ENCODE results near the gene PLPP4.

The PLPP4 gene

GRCh38 chr10:120580918-120581895, 124.2 kb downstream of the PLPP4 start:
- no peak for DNase-seq

GRCh38 chr10:120582753-120583152, 125.7 kb downstream of the PLPP4 start:
- no peak for DNase-seq

- DNase-seq, result no peak
Observed at GRCh38 chr10:120583424-120584108, 126.5 kb downstream of the PLPP4 start.

- no peak for DNase-seq
Observed at GRCh38 chr10:120584786-120585185, 127.8 kb downstream of the PLPP4 start.

- DNase-seq, result no peak
Observed at GRCh38 chr10:120586471-120586872, 129.4 kb downstream of the PLPP4 start.

- no peak for DNase-seq
Observed at GRCh38 chr10:120587061-120587460, 130.0 kb downstream of the PLPP4 start.

- DNase-seq, result no peak
Observed at GRCh38 chr10:120588311-120588710, 131.3 kb downstream of the PLPP4 start.

- DNase-seq, result no peak
Observed at GRCh38 chr10:120593693-120594092, 136.7 kb downstream of the PLPP4 start.

- DNase-seq, result no peak
Observed at GRCh38 chr10:120597902-120598301, 140.9 kb downstream of the PLPP4 start.

GRCh38 chr10:120598386-120598785, 141.4 kb downstream of the PLPP4 start:
- no peak for DNase-seq

GRCh38 chr10:120599200-120599724, 142.2 kb downstream of the PLPP4 start:
- DNase-seq, result no peak

GRCh38 chr10:120600871-120601649, 144.0 kb downstream of the PLPP4 start:
- no peak for DNase-seq

GRCh38 chr10:120601999-120602398, 145.0 kb downstream of the PLPP4 start:
- DNase-seq, result no peak

- no peak for DNase-seq
Observed at GRCh38 chr10:120605410-120605809, 148.4 kb downstream of the PLPP4 start.

- DNase-seq, result no peak
Observed at GRCh38 chr10:120606051-120606764, 149.2 kb downstream of the PLPP4 start.

GRCh38 chr10:120607016-120607709, 150.1 kb downstream of the PLPP4 start:
- no peak for DNase-seq

GRCh38 chr10:120607710-120608703, 151.0 kb downstream of the PLPP4 start:
- DNase-seq, result no peak

- no peak for DNase-seq
Observed at GRCh38 chr10:120609006-120609405, 152.0 kb downstream of the PLPP4 start.

GRCh38 chr10:120610791-120611190, 153.8 kb downstream of the PLPP4 start:
- no peak for DNase-seq

GRCh38 chr10:120612756-120613155, 155.7 kb downstream of the PLPP4 start:
- DNase-seq, result no peak
